Ascending aorta (tissue), 2 donors: Measurements from ENCODE around the gene PINK1. TPM values are rescaled to one million over a fixed set of nuclear protein-coding genes. Genes with fewer than 3 reads are reported as not detected.

Experiments used
- DNase-seq, 2 donors: peaks; one replicate each; pipeline ENCODE4 v3.0.0-alpha.2; 2019; ENCODE audit warnings: low spot score in 2 of 2
- H3K27ac ChIP-seq, 2 donors: fragments of 200-600 bp; sonication (generic); one replicate each; pipeline ENCODE4 v1.5.1; 2016 to 2017; ENCODE audit warnings: mild to moderate bottlenecking in 1 of 2
- H3K27me3 ChIP-seq: fragments of 200-600 bp; sonication (generic); one replicate; pipeline ENCODE4 v1.5.1; 2017
- H3K36me3 ChIP-seq, 2 donors: fragments of 200-600 bp; sonication (generic); one replicate each; pipeline ENCODE4 v1.5.1; 2016
- H3K4me1 ChIP-seq, 2 donors: fragments of 200-600 bp; sonication (generic); one replicate each; pipeline ENCODE4 v1.5.1; 2016 to 2017; ENCODE audit warnings: mild to moderate bottlenecking in 1 of 2
- H3K4me3 ChIP-seq, 2 donors: fragments of 200-600 bp; sonication (generic); one replicate each; pipeline ENCODE4 v1.5.1; 2016 to 2017; ENCODE audit warnings: mild to moderate bottlenecking in 1 of 2
- H3K9me3 ChIP-seq, 2 donors: fragments of 200-600 bp; sonication (generic); one replicate each; pipeline ENCODE4 v1.5.1; 2016
- intact Hi-C: fragments of 100-400 bp; cut with DNase I; formaldehyde crosslinking; loops from one replicate; pipeline ENCODE4 v1.15.1; 2023
- total RNA-seq: library from RNA; depleted of rRNA; stranded (reverse); fragments of >200 nt; gene quantifications from one replicate; pipeline ENCODE4 v1.1.0, GENCODE V29; 2016
- TF ChIP-seq, protein P1 (sequence below), 3 experiments: fragments of 200-600 bp in 2 of 3; fragments of 450-650 bp in 1 of 3; sonication (generic) in 2 of 3; IDR thresholded peaks; one replicate each; pipeline ENCODE4 v1.5.1; 2016 to 2019; ENCODE audit warnings: antibody characterized with exemption in 3 of 3, mild to moderate bottlenecking in 1 of 3, moderate library complexity in 1 of 3

Gene PINK1
- total RNA-seq, 1 donor from 2014 or later: 113 TPM

DNA sequence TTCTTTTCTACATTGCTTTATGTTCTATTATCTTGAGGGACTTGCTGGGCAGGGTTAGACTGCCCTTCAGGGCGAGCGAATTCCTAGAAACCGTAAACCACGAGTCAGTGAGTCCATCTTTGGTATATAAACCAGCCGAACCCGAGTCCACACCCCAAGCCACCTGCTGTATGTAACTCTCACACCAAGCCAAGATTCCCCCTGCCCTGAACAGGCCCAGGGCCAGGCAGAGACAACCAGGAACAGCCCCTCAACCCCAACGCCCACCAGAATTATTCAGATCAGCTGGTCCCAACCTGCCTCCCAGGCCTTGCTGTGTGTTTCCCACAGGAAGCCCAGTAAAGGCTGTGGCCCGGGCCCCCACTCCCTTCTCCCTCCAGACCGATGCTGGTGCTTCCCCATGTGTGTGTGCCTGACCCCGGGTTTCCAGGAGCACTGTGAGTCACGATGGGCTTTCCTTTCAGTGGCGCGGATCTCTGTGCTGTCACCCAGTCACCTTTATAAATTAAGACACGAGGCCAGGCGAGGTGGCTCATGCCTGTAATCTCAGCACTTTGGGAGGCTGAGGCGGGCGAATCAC is 67.5 kb downstream of the PINK1 start:
- TF ChIP-seq, protein P1, sequence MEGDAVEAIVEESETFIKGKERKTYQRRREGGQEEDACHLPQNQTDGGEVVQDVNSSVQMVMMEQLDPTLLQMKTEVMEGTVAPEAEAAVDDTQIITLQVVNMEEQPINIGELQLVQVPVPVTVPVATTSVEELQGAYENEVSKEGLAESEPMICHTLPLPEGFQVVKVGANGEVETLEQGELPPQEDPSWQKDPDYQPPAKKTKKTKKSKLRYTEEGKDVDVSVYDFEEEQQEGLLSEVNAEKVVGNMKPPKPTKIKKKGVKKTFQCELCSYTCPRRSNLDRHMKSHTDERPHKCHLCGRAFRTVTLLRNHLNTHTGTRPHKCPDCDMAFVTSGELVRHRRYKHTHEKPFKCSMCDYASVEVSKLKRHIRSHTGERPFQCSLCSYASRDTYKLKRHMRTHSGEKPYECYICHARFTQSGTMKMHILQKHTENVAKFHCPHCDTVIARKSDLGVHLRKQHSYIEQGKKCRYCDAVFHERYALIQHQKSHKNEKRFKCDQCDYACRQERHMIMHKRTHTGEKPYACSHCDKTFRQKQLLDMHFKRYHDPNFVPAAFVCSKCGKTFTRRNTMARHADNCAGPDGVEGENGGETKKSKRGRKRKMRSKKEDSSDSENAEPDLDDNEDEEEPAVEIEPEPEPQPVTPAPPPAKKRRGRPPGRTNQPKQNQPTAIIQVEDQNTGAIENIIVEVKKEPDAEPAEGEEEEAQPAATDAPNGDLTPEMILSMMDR (IDR thresholded peaks at IDR 0.05): no peak
- no peaks in the 10 kb centered on the region for H3K9me3 ChIP-seq
- H3K27ac ChIP-seq: no peak overlapping the region
- no peaks in the 10 kb centered on the region for H3K36me3 ChIP-seq
- no peaks in the 10 kb centered on the region for H3K27me3 ChIP-seq
- no peak for DNase-seq
- H3K4me1 ChIP-seq: peaks cover 0 to 2% of the 10 kb centered on the region in 2 donors
- H3K4me3 ChIP-seq: no peak overlapping the region
- intact Hi-C loops: no loop called here

Other genes starting within 250 kb of the PINK1 start
- gene CAMK2N1, start 147.2 kb upstream of the PINK1 start, total RNA-seq: 1.9 TPM
- 34.7 TPM for gene MUL1, start 125.3 kb upstream of the PINK1 start, total RNA-seq
- 0.75 TPM for gene FAM43B, start 80.9 kb upstream of the PINK1 start, total RNA-seq
- gene CDA, start 44.4 kb upstream of the PINK1 start, total RNA-seq: 10.1 TPM
- gene DDOST, start 27.9 kb downstream of the PINK1 start, total RNA-seq: 142 TPM
- 18.5 TPM for gene KIF17, start 84.5 kb downstream of the PINK1 start, total RNA-seq
- not detected for gene SH2D5, start 99.2 kb downstream of the PINK1 start, total RNA-seq
- gene HP1BP3, start 153.8 kb downstream of the PINK1 start, total RNA-seq: 109 TPM